ENCODE measurements around the gene RNF181.

The RNF181 gene

DNA sequence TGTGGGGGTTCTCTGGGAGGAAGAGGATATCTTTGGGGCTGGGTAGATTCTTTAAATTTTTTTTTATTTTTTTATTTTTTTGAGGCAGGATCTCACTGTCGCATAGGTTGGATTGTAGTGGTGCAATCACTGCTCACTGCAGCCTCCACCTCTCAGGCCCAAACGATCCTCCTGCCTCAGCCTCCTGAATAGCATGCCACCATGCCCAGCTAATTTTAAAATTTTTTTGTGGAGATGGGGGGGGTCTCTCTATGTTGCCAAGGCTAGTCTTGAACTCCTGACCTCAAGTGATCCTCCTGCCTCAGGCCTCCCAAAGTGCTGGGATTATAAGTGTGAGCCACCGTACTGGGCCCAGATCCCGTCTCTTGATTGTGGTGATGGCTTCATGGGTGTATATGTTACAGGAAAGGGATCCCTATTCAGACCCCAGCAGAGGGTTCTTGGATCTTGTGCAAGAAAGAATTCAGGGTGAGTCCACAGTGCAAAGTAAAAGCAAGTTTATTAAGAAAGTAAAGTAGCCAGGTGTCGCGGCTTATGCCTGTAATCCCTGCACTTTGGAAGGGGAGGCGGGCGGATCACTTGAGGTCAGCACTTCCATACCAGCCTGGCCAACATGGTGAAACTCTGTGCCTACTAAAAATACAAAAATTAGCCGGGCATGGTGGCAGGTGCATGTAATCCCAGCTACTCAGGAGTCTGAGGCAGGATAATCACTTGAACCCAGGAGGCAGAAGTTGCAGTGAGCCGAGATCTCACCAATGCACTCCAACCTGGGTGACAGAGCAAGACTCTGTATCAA, 18.4 kb downstream of the RNF181 start:
- TF ChIP-seq POLR2AphosphoS5 (IDR thresholded peaks at IDR 0.05; ENCODE audit: low read depth, low read length), result no peak
- TF ChIP-seq, protein P1, sequence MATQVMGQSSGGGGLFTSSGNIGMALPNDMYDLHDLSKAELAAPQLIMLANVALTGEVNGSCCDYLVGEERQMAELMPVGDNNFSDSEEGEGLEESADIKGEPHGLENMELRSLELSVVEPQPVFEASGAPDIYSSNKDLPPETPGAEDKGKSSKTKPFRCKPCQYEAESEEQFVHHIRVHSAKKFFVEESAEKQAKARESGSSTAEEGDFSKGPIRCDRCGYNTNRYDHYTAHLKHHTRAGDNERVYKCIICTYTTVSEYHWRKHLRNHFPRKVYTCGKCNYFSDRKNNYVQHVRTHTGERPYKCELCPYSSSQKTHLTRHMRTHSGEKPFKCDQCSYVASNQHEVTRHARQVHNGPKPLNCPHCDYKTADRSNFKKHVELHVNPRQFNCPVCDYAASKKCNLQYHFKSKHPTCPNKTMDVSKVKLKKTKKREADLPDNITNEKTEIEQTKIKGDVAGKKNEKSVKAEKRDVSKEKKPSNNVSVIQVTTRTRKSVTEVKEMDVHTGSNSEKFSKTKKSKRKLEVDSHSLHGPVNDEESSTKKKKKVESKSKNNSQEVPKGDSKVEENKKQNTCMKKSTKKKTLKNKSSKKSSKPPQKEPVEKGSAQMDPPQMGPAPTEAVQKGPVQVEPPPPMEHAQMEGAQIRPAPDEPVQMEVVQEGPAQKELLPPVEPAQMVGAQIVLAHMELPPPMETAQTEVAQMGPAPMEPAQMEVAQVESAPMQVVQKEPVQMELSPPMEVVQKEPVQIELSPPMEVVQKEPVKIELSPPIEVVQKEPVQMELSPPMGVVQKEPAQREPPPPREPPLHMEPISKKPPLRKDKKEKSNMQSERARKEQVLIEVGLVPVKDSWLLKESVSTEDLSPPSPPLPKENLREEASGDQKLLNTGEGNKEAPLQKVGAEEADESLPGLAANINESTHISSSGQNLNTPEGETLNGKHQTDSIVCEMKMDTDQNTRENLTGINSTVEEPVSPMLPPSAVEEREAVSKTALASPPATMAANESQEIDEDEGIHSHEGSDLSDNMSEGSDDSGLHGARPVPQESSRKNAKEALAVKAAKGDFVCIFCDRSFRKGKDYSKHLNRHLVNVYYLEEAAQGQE (IDR thresholded peaks at IDR 0.05; ENCODE audit: insufficient read depth in 1 of 2, low read depth in 2 of 2, low read length in 2 of 2), result no peak
- TF ChIP-seq FOXP2 (optimal IDR thresholded peaks at IDR 0.05; ENCODE audit: borderline replicate concordance, extremely low read depth, extremely low read length, insufficient read depth), result no peak
- TF ChIP-seq TAF1 (IDR thresholded peaks at IDR 0.05; ENCODE audit: borderline replicate concordance, insufficient read depth, low read length), result no peak
- TF ChIP-seq SIN3A (IDR thresholded peaks at IDR 0.05; ENCODE audit: borderline replicate concordance, insufficient read depth, low read length), result no peak

DNA sequence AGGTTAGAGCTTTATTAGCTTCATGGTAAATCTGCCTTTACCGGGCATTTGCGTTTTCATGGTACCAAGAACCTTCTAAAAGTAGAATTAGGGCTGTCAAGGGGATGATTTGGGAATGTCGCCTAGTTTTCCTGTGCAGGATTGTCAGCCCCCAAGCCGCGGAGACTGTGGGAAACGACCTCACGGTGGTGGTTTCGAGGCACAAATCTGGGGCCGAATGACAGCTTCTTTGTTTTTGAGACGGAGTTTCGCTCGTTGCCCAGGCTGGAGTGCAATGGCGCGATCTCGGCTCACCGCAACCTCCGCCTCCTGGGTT, 19.8 kb downstream of the RNF181 start:
- TF ChIP-seq, protein P1 (IDR thresholded peaks at IDR 0.05; ENCODE audit: insufficient read depth in 1 of 2, low read depth in 2 of 2, low read length in 2 of 2), result no peak
- no peak for TF ChIP-seq TAF1 (IDR thresholded peaks at IDR 0.05; ENCODE audit: borderline replicate concordance, insufficient read depth, low read length)
- TF ChIP-seq FOXP2 (optimal IDR thresholded peaks at IDR 0.05; ENCODE audit: borderline replicate concordance, extremely low read depth, extremely low read length, insufficient read depth), result no peak
- no peak for TF ChIP-seq POLR2AphosphoS5 (IDR thresholded peaks at IDR 0.05; ENCODE audit: low read depth, low read length)
- TF ChIP-seq SIN3A (IDR thresholded peaks at IDR 0.05; ENCODE audit: borderline replicate concordance, insufficient read depth, low read length), result no peak

DNA sequence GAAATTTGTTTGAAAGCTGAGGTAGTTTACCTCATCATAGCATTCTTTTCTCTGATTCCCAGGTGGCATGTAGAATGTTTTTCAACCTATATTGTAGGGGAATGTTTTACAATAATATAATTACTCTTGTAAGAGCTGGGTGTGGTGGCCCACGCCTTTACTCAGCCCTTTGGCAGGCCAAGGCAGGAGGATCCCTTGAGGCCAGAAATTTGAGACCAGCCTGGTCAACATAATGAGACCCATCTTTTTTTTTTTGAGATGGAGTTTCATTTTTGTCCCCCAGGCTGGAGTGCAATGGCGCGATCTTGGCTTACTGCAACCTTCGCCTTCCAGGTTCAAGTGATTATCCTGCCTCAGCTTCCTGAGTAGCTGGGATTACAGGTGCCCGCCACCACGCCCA, 24.1 kb downstream of the RNF181 start:
- TF ChIP-seq POLR2AphosphoS5 (IDR thresholded peaks at IDR 0.05; ENCODE audit: low read depth, low read length) (no peak), TAF1 (IDR thresholded peaks at IDR 0.05; ENCODE audit: borderline replicate concordance, insufficient read depth, low read length) (no peak)

DNA sequence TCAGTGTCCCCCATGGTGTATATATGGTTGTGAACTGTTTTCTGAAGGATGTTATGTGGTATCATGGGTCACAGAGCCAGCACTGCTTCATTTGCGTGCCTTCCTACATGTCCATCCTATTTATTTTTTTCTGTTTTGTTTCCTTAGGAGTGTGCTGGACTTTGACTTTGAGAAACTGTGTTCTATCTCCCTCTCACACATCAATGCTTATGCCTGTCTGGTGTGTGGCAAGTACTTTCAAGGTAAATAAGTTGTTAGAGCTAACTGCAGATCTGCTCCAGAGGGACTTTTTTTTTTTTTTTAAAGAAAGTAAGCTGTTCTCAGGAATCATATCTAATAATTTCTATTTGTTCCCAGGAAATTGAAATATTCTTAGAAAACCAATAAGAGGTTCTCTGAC, 25.8 kb downstream of the RNF181 start:
- TF ChIP-seq TAF1 (IDR thresholded peaks at IDR 0.05; ENCODE audit: borderline replicate concordance, insufficient read depth, low read length), result no peak
- TF ChIP-seq, protein P1 (IDR thresholded peaks at IDR 0.05; ENCODE audit: insufficient read depth in 1 of 2, low read depth in 2 of 2, low read length in 2 of 2), result no peak
- no peak for TF ChIP-seq SIN3A (IDR thresholded peaks at IDR 0.05; ENCODE audit: borderline replicate concordance, insufficient read depth, low read length)
- no peak for TF ChIP-seq FOXP2 (optimal IDR thresholded peaks at IDR 0.05; ENCODE audit: borderline replicate concordance, extremely low read depth, extremely low read length, insufficient read depth)
- TF ChIP-seq POLR2AphosphoS5 (IDR thresholded peaks at IDR 0.05; ENCODE audit: low read depth, low read length), result no peak

DNA sequence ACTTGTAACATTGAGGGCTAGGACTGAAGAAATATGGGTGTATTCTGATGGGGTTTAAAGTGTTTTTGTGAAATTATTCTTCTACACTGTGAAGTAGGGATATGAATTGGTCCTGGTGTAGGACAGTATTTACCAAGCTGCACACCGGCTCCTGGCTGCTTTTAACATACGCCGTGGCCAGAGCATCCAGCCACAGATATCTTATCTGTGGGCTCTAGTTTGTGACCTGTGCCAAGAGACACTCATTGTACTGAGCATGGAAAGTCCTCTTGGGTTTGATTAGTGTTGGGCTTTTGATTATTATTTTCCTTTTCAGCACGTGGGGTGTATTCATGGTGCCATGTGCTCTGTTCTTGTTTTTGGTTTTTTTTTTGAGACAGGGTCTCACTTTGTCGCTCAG, 28.4 kb downstream of the RNF181 start:
- TF ChIP-seq FOXP2 (optimal IDR thresholded peaks at IDR 0.05; ENCODE audit: borderline replicate concordance, extremely low read depth, extremely low read length, insufficient read depth) (no peak), TAF1 (IDR thresholded peaks at IDR 0.05; ENCODE audit: borderline replicate concordance, insufficient read depth, low read length) (no peak), SIN3A (IDR thresholded peaks at IDR 0.05; ENCODE audit: borderline replicate concordance, insufficient read depth, low read length) (no peak), POLR2AphosphoS5 (IDR thresholded peaks at IDR 0.05; ENCODE audit: low read depth, low read length) (no peak)
- TF ChIP-seq, protein P1 (IDR thresholded peaks at IDR 0.05; ENCODE audit: insufficient read depth in 1 of 2, low read depth in 2 of 2, low read length in 2 of 2), result no peak

Measured in PFSK-1 (cell line).